ENCODE measurements around the gene EXOSC9.

The EXOSC9 gene

DNA sequence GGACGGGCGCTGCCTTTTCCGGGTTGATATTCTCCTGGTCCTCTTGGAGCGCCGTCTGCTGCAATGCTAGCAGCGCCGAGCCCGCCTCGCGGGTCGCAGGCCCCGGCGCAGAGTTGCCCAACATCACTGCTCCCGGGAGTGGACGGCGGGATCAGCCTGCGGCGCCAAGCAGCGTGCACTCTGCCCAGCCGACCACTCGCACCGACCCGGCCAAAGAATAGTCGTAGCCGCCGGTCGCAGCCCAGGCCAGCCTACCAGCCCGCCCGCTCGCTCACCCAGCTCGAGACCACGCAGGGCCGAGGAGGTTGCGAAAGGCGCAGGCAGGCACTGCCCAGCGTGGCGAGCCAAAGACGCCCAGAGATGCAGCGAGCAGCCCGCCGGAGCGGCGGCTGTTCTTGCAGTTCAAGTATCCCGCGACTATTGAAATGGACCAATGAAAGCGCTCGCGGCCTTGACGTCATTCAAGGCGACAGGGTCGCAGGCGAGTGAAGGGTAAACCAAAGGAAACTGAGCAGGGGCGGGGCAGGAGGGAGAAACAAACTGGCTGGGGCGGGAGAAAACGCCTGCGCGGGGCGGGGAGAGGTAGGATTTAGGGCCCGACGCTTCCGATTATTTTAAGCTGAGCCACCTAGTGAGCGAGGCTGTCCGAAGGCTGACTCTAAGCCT, 22.5 kb downstream of the EXOSC9 start, which contains the start of gene CCNA2:
TSS of gene CCNA2 (minus strand) at position 379 of the 666 bp plus-strand sequence. CDS start at position 124, 255 bp downstream.
- peak; percentile 96 for DNase-seq
- H3K27me3 ChIP-seq: no peaks in the 10 kb centered on the region
- H3K36me3 ChIP-seq: peaks cover 36% of the 10 kb centered on the region
- H3K4me1 ChIP-seq: no peaks in the 10 kb centered on the region
- H3K4me3 ChIP-seq (ENCODE audit: low read depth, low read length): peak within 1 kb of the TSS; percentile 80
- TF ChIP-seq, protein P1, sequence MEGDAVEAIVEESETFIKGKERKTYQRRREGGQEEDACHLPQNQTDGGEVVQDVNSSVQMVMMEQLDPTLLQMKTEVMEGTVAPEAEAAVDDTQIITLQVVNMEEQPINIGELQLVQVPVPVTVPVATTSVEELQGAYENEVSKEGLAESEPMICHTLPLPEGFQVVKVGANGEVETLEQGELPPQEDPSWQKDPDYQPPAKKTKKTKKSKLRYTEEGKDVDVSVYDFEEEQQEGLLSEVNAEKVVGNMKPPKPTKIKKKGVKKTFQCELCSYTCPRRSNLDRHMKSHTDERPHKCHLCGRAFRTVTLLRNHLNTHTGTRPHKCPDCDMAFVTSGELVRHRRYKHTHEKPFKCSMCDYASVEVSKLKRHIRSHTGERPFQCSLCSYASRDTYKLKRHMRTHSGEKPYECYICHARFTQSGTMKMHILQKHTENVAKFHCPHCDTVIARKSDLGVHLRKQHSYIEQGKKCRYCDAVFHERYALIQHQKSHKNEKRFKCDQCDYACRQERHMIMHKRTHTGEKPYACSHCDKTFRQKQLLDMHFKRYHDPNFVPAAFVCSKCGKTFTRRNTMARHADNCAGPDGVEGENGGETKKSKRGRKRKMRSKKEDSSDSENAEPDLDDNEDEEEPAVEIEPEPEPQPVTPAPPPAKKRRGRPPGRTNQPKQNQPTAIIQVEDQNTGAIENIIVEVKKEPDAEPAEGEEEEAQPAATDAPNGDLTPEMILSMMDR (IDR thresholded peaks at IDR 0.05; ENCODE audit: low read depth, low read length): no peak; the same call in 1 of the 2 replicates
- no peaks in the 10 kb centered on the region for H3K9me3 ChIP-seq

DNA sequence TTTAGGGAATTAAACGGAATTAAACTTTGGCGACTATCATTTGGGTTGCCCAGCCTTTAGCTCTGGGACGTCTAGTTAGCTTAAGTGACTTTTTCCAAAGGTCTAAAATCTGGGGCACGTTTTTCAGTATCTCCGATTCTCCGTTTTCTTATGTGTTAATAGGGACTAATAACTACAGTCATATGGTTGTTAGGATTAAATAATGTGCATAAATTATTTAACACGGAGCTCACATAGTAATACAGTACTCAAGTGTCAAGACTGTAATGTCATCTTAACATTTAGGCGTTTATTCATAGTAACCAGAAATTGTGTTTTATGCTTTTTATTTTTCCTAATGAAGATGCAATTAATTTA, 23.0 kb downstream of the EXOSC9 start:
- H3K9me3 ChIP-seq: no peaks in the 10 kb centered on the region
- DNase-seq: no peak
- peaks cover 31% of the 10 kb centered on the region for H3K36me3 ChIP-seq
- TF ChIP-seq, protein P1 (IDR thresholded peaks at IDR 0.05; ENCODE audit: low read depth, low read length): 0 out of 2 replicates have a peak, but pooled peaks have one; percentile 10
- no peaks in the 10 kb centered on the region for H3K4me1 ChIP-seq
- H3K4me3 ChIP-seq (ENCODE audit: low read depth, low read length): peak overlapping the region; percentile 80
- no peaks in the 10 kb centered on the region for H3K27me3 ChIP-seq

DNA sequence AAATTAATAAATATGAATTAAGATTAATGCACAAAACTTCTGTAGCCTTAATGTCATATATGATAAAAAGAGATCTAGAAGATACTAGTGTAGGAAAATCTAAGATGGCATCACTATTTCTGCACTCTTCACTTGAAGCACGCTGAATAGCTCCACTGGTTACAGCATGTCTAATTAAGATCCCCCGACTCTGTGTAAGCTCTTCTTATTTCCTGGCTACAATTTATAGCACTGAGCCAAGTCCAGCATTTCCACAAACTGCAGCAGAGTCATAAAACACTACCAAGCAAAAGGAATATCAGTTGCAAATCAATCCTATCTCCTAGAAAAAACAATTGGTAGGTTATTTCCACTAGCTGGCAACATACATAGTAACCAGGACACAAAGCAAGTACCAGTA, 23.8 kb downstream of the EXOSC9 start:
- DNase-seq: no peak
- H3K27me3 ChIP-seq: no peaks in the 10 kb centered on the region
- H3K4me3 ChIP-seq (ENCODE audit: low read depth, low read length): no peak overlapping the region
- no peaks in the 10 kb centered on the region for H3K4me1 ChIP-seq
- TF ChIP-seq, protein P1 (IDR thresholded peaks at IDR 0.05; ENCODE audit: low read depth, low read length): no peak
- no peaks in the 10 kb centered on the region for H3K9me3 ChIP-seq
- peaks cover 23% of the 10 kb centered on the region for H3K36me3 ChIP-seq

DNA sequence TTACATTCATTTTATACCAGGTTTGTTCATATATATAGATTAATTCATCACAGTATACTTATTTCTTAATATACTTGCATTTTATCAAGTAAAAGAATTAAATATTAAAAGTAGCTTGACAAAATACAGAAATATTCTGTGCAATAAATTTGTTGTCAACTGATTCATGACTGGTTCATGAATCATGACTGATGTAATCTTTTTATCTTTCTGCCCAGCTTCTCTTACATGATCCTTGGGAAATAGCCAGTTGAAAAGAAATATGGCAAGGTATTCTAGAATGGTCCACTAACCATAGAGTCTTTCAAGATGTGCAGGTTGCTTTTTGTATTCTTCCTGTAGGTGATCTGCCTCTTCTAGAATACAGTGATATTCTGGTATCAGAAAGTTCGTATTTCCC, 26.7 kb downstream of the EXOSC9 start:
- TF ChIP-seq, protein P1 (IDR thresholded peaks at IDR 0.05; ENCODE audit: low read depth, low read length): no peak
- H3K4me1 ChIP-seq: no peaks in the 10 kb centered on the region
- no peak overlapping the region for H3K4me3 ChIP-seq (ENCODE audit: low read depth, low read length)
- DNase-seq: no peak
- no peaks in the 10 kb centered on the region for H3K9me3 ChIP-seq
- no peaks in the 10 kb centered on the region for H3K36me3 ChIP-seq
- no peaks in the 10 kb centered on the region for H3K27me3 ChIP-seq

DNA sequence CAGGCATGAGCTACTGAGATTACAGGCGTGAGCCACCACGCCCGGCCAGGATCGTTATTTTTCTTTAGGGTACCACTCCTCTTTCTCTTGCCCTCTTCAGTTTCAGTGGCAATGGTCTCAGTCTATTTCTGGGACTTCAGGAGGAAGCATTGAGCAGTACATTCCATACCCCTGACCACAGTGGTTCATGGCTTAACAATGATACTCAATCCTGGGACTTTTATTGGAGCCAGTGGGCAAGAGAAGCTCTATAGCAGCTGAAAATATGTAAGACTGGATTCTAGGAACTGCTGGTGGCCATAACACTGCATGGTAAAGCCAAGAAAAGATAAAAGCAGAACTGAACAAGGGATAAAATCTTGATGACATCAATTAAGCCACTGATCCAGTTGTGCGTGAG, 28.4 kb downstream of the EXOSC9 start:
- TF ChIP-seq, protein P1 (IDR thresholded peaks at IDR 0.05; ENCODE audit: low read depth, low read length): no peak
- no peaks in the 10 kb centered on the region for H3K4me1 ChIP-seq
- no peaks in the 10 kb centered on the region for H3K27me3 ChIP-seq
- no peaks in the 10 kb centered on the region for H3K36me3 ChIP-seq
- H3K4me3 ChIP-seq (ENCODE audit: low read depth, low read length): no peak overlapping the region
- DNase-seq: no peak
- H3K9me3 ChIP-seq: no peaks in the 10 kb centered on the region

DNA sequence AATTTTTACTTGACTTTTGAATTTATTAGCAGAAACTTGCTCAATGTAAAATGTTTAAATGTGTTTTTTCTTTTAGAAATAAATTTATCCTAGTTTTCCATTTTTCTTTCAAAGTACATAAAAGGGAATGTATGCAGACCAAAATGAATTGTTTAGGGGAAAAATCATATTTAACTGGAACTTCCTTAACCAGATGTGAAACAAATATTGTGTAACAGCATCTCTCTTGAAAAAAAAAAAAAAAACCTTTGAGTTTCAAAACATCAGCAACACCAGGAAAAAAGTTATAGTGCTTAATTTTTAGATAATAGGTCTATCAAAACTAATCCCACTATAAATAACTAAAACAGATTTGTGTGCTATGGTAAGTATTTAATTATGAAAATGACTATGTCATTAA, 37.0 kb downstream of the EXOSC9 start:
- H3K36me3 ChIP-seq: no peaks in the 10 kb centered on the region
- H3K9me3 ChIP-seq: no peaks in the 10 kb centered on the region
- TF ChIP-seq, protein P1 (IDR thresholded peaks at IDR 0.05; ENCODE audit: low read depth, low read length): no peak
- H3K27me3 ChIP-seq: no peaks in the 10 kb centered on the region
- H3K4me1 ChIP-seq: no peaks in the 10 kb centered on the region; the same call in 1 of the 2 replicates
- no peak overlapping the region for H3K4me3 ChIP-seq (ENCODE audit: low read depth, low read length)
- no peak for DNase-seq
